ENCODE data around the gene YJEFN3. TPM values are rescaled to one million over a fixed set of nuclear protein-coding genes. Genes with fewer than 3 reads are reported as not detected.

The YJEFN3 gene
- total RNA-seq, 1 donor from 2014 or later = 0.79 TPM

- TF ChIP-seq CTCF (IDR thresholded peaks at IDR 0.05; ENCODE audit: insufficient read depth, low read length, severe bottlenecking) = no peak
- DNase-seq (ENCODE audit: low read depth) (no peak), FAIRE-seq (no peak)
- Histone ChIP-seq H3K36me3 (ENCODE audit: control insufficient read depth, insufficient read depth, low read length) (peaks cover 50% of the 10 kb centered on the region), H3K27me3 (ENCODE audit: control insufficient read depth, insufficient read depth, low read length) (no peaks in the 10 kb centered on the region), H3K4me3 (ENCODE audit: low read depth, low read length) (no peak overlapping the region)
Measured at GRCh38 chr19:19502808-19503602, 25.7 kb upstream of the YJEFN3 start.

GRCh38 chr19:19504754-19505668 is 23.7 kb upstream of the YJEFN3 start:
- FAIRE-seq (no peak), DNase-seq (ENCODE audit: low read depth) (no peak)
- peaks cover 33% of the 10 kb centered on the region for H3K36me3 ChIP-seq (ENCODE audit: control insufficient read depth, insufficient read depth, low read length)
- H3K27me3 ChIP-seq (ENCODE audit: control insufficient read depth, insufficient read depth, low read length) = no peaks in the 10 kb centered on the region
- TF ChIP-seq CTCF (IDR thresholded peaks at IDR 0.05; ENCODE audit: insufficient read depth, low read length, severe bottlenecking) = no peak
- H3K4me3 ChIP-seq (ENCODE audit: low read depth, low read length) = no peak overlapping the region

GRCh38 chr19:19505669-19506326 is 22.9 kb upstream of the YJEFN3 start:
- Histone ChIP-seq H3K4me3 (ENCODE audit: low read depth, low read length) (no peak overlapping the region), H3K36me3 (ENCODE audit: control insufficient read depth, insufficient read depth, low read length) (peaks cover 26% of the 10 kb centered on the region), H3K27me3 (ENCODE audit: control insufficient read depth, insufficient read depth, low read length) (no peaks in the 10 kb centered on the region)
- TF ChIP-seq CTCF (IDR thresholded peaks at IDR 0.05; ENCODE audit: insufficient read depth, low read length, severe bottlenecking) = no peak
- no peak for DNase-seq (ENCODE audit: low read depth)
- FAIRE-seq = no peak

GRCh38 chr19:19506592-19506991 is 22.1 kb upstream of the YJEFN3 start:
- Histone ChIP-seq H3K36me3 (ENCODE audit: control insufficient read depth, insufficient read depth, low read length) (peaks cover 20% of the 10 kb centered on the region), H3K4me3 (ENCODE audit: low read depth, low read length) (no peak overlapping the region), H3K27me3 (ENCODE audit: control insufficient read depth, insufficient read depth, low read length) (no peaks in the 10 kb centered on the region)
- no peak for FAIRE-seq
- TF ChIP-seq CTCF (IDR thresholded peaks at IDR 0.05; ENCODE audit: insufficient read depth, low read length, severe bottlenecking) = no peak
- no peak for DNase-seq (ENCODE audit: low read depth)

GRCh38 chr19:19507354-19507753 is 21.4 kb upstream of the YJEFN3 start:
- no peaks in the 10 kb centered on the region for H3K27me3 ChIP-seq (ENCODE audit: control insufficient read depth, insufficient read depth, low read length)
- H3K4me3 ChIP-seq (ENCODE audit: low read depth, low read length) = no peak overlapping the region
- peaks cover 16% of the 10 kb centered on the region for H3K36me3 ChIP-seq (ENCODE audit: control insufficient read depth, insufficient read depth, low read length)
- TF ChIP-seq CTCF (IDR thresholded peaks at IDR 0.05; ENCODE audit: insufficient read depth, low read length, severe bottlenecking) = no peak
- DNase-seq (ENCODE audit: low read depth) = no peak
- no peak for FAIRE-seq

Data from bronchial epithelial cell (primary cell).